K562 (cell line): Measurements from ENCODE around the gene CDK9. TPM values are rescaled to one million over a fixed set of nuclear protein-coding genes. Genes with fewer than 3 reads are reported as not detected.

Experiments used
- BHLHE40 ChIP-seq: IDR thresholded peaks from 2 replicates; pipeline ENCODE4 v1.6.1; 2011; ENCODE audit warnings: low read length, improper control_type of control experiment
- CEBPB ChIP-seq: fragments of 450-650 bp; IDR thresholded peaks from 2 replicates; pipeline ENCODE4 v1.6.1; 2016; ENCODE audit warnings: missing genetic modification characterization, missing compliant biosample characterization
- HMG20A ChIP-seq: fragments of 450-650 bp; formaldehyde crosslinking; conservative IDR thresholded peaks from 2 replicates; pipeline ENCODE4 v1.4.0; 2020; ENCODE audit warnings: mild to moderate bottlenecking, mixed read lengths
- JUND ChIP-seq, 2 experiments: IDR thresholded peaks; 2 replicates in 1 of 2; 3 replicates in 1 of 2; pipeline ENCODE4 v1.6.1; 2011; ENCODE audit warnings: borderline replicate concordance in 2 of 2, low read depth in 2 of 2, low read length in 2 of 2, improper control_type of control experiment in 1 of 2, missing biosample characterization in 1 of 2, missing genetic modification characterization in 1 of 2, missing genetic modification reagents in 1 of 2
- KAT7 ChIP-seq: sonication (generic); formaldehyde crosslinking; IDR thresholded peaks from 2 replicates; pipeline ENCODE4 v1.8.0; 2022; ENCODE audit warnings: missing genetic modification reagents, mild to moderate bottlenecking, borderline replicate concordance
- KDM2B ChIP-seq: fragments of 250-450 bp; sonication (Bioruptor Pico); IDR thresholded peaks from 2 replicates; pipeline ENCODE4 v1.8.0; 2021; ENCODE audit warnings: mild to moderate bottlenecking, moderate library complexity
- MBD2 ChIP-seq: sonication (generic); IDR thresholded peaks from 2 replicates; pipeline ENCODE4 v1.6.1; 2016; ENCODE audit warnings: low read depth, borderline replicate concordance
- RBBP5 ChIP-seq: fragments of 200-600 bp; sonication (generic); IDR thresholded peaks from 2 replicates; pipeline ENCODE4 v1.6.1; 2012; ENCODE audit warnings: borderline replicate concordance, mild to moderate bottlenecking, low read length, control low read depth, inconsistent platforms; ENCODE audit not compliant: insufficient read depth, poor library complexity, severe bottlenecking
- SAP30 ChIP-seq: fragments of 200-600 bp; sonication (generic); IDR thresholded peaks from 2 replicates; pipeline ENCODE4 v1.6.1; 2012; ENCODE audit warnings: borderline replicate concordance, low read depth, mild to moderate bottlenecking, moderate library complexity, low read length, control low read depth, inconsistent platforms; ENCODE audit not compliant: insufficient read depth, poor library complexity, severe bottlenecking
- SMARCC2 ChIP-seq: fragments of 450-650 bp; IDR thresholded peaks from 2 replicates; pipeline ENCODE4 v1.6.1; 2017; ENCODE audit warnings: antibody characterized with exemption, moderate library complexity, mild to moderate bottlenecking, low read depth
- SNIP1 ChIP-seq: fragments of 450-650 bp; IDR thresholded peaks from 2 replicates; pipeline ENCODE4 v1.7.1; 2017; ENCODE audit warnings: low read depth, mild to moderate bottlenecking
- ZNF133 ChIP-seq: fragments of 250-450 bp; sonication (Bioruptor Pico); IDR thresholded peaks from 2 replicates; pipeline ENCODE4 v1.4.0; 2020; ENCODE audit warnings: mild to moderate bottlenecking
- ZNF143 ChIP-seq: sonication (generic); formaldehyde crosslinking; IDR thresholded peaks from 2 replicates; pipeline ENCODE4 v1.9.0; 2022; ENCODE audit warnings: mild to moderate bottlenecking, missing genetic modification reagents
- ZNF165 ChIP-seq: fragments of 250-450 bp; sonication (Bioruptor Pico); IDR thresholded peaks from 2 replicates; pipeline ENCODE4 v1.4.0; 2020; ENCODE audit warnings: borderline replicate concordance
- polyA plus RNA-seq, 8 experiments: library from polyadenylated mRNA; depleted of rRNA in 4 of 8; stranded (reverse) in 5 of 8; unstranded in 3 of 8; fragments of >200 nt; fragmentation: Nextera tagmentation in 2 of 8; fragmentation: Illumina TruSeq in 1 of 8; extraction: Ambion mirVana in 2 of 8; extraction: Trizol in 1 of 8; gene quantifications; 2 replicates each; pipeline versions ENCODE4 v1.2.1 to v1.2.3, GENCODE V29; 2011 to 2014; ENCODE audit warnings: inconsistent platforms in 1 of 8, missing spikeins in 1 of 8
- total RNA-seq, 7 experiments: library from RNA; depleted of rRNA in 6 of 7; stranded (reverse); fragments of >200 nt in 6 of 7; fragmentation: Illumina TruSeq in 2 of 7; extraction: Trizol in 2 of 7; gene quantifications; 2 replicates each; pipeline versions ENCODE4 v1.2.1 to v1.2.3, GENCODE V29; 2011 to 2021; ENCODE audit warnings: low replicate concordance in 1 of 7
- TF ChIP-seq, protein P1 (sequence below): sonication (generic); formaldehyde crosslinking; IDR thresholded peaks from 2 replicates; pipeline ENCODE4 v1.9.0; 2022; ENCODE audit warnings: mild to moderate bottlenecking, missing genetic modification reagents
- TF ChIP-seq, protein P2 (sequence below), 2 experiments: fragments of 450-650 bp; IDR thresholded peaks; 2 replicates each; pipeline ENCODE4 v1.6.1; 2018; ENCODE audit warnings: mild to moderate bottlenecking in 2 of 2, low read depth in 1 of 2; ENCODE audit not compliant: partially characterized antibody in 2 of 2
- TF ChIP-seq, protein P3 (sequence below): fragments of 450-650 bp; formaldehyde crosslinking; IDR thresholded peaks from 2 replicates; pipeline ENCODE4 v1.4.0; 2022; ENCODE audit warnings: missing genetic modification characterization
- TF ChIP-seq, protein P4 (sequence below), 2 experiments: IDR thresholded peaks in 1 of 2; conservative IDR thresholded peaks in 1 of 2; 2 replicates each; pipeline ENCODE4 v1.6.1; 2016; ENCODE audit warnings: low read depth in 2 of 2, mild to moderate bottlenecking in 1 of 2, missing compliant biosample characterization in 1 of 2, missing genetic modification characterization in 1 of 2, moderate library complexity in 1 of 2

CDK9 gene
- total and polyA plus RNA-seq, 9 of the 15 experiments (the other 6 are each of a cell fraction or from before 2014, with no cell fraction given) = 4.2 to 78.6 (median 33.0) TPM

DNA sequence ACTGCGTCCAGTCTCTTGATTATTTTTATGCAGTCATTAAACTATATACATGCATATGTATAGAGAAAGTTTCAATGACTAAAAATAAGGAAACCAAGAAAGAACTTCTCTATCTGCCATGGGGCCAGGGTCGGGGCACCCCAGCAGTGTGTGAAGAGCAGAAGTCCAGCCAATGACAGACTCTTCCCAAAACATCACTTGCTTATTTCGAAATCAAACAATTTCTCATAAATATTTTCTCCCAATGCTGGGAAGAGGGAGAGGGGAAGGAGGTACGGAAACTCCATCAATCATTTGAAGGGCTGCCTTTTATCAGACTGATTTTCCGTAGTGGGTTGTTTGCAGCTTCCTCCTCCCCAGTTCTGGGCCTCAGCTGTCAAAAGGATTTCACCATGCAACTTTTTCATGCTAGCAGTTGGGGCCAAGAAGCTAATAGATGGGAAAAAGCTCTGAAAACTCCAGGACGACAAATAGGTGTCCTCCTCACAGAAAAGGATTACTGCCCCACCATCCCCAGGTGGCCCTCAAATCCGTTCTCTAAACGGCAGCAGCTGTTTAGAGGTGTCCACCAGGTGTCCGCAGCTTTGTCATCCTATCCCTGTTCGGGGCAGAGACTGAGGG lies 16.2 kb downstream of the CDK9 start (continued):
- peak; percentile 29; the same call in 1 of the 2 replicates for TF ChIP-seq BHLHE40
- TF ChIP-seq, protein P1, sequence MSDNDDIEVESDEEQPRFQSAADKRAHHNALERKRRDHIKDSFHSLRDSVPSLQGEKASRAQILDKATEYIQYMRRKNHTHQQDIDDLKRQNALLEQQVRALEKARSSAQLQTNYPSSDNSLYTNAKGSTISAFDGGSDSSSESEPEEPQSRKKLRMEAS = no peak
- TF ChIP-seq ZNF143 = no peak
- TF ChIP-seq JUND (IDR thresholded peaks at IDR 0.05; ENCODE audit: borderline replicate concordance, low read depth, low read length) = 0 out of 2 replicates have a peak, but pooled peaks have one; percentile 9
- no peak for TF ChIP-seq JUND (tag; IDR thresholded peaks at IDR 0.05; ENCODE audit: borderline replicate concordance, low read depth, low read length)
- TF ChIP-seq CEBPB (tag) = peak; percentile 68
- TF ChIP-seq, protein P2, sequence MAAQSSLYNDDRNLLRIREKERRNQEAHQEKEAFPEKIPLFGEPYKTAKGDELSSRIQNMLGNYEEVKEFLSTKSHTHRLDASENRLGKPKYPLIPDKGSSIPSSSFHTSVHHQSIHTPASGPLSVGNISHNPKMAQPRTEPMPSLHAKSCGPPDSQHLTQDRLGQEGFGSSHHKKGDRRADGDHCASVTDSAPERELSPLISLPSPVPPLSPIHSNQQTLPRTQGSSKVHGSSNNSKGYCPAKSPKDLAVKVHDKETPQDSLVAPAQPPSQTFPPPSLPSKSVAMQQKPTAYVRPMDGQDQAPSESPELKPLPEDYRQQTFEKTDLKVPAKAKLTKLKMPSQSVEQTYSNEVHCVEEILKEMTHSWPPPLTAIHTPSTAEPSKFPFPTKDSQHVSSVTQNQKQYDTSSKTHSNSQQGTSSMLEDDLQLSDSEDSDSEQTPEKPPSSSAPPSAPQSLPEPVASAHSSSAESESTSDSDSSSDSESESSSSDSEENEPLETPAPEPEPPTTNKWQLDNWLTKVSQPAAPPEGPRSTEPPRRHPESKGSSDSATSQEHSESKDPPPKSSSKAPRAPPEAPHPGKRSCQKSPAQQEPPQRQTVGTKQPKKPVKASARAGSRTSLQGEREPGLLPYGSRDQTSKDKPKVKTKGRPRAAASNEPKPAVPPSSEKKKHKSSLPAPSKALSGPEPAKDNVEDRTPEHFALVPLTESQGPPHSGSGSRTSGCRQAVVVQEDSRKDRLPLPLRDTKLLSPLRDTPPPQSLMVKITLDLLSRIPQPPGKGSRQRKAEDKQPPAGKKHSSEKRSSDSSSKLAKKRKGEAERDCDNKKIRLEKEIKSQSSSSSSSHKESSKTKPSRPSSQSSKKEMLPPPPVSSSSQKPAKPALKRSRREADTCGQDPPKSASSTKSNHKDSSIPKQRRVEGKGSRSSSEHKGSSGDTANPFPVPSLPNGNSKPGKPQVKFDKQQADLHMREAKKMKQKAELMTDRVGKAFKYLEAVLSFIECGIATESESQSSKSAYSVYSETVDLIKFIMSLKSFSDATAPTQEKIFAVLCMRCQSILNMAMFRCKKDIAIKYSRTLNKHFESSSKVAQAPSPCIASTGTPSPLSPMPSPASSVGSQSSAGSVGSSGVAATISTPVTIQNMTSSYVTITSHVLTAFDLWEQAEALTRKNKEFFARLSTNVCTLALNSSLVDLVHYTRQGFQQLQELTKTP (IDR thresholded peaks at IDR 0.05; ENCODE audit: low read depth in 1 of 2, partially characterized antibody in 2 of 2) = no peak
- TF ChIP-seq, protein P3, sequence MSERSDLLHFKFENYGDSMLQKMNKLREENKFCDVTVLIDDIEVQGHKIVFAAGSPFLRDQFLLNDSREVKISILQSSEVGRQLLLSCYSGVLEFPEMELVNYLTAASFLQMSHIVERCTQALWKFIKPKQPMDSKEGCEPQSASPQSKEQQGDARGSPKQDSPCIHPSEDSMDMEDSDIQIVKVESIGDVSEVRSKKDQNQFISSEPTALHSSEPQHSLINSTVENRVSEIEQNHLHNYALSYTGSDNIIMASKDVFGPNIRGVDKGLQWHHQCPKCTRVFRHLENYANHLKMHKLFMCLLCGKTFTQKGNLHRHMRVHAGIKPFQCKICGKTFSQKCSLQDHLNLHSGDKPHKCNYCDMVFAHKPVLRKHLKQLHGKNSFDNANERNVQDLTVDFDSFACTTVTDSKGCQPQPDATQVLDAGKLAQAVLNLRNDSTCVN (CRISPR knock-in tag) = no peak
- no peak for TF ChIP-seq HMG20A (CRISPR knock-in tag)
- TF ChIP-seq SNIP1 = no peak
- peak; percentile 31 for TF ChIP-seq SAP30
- no peak for TF ChIP-seq SMARCC2
- TF ChIP-seq KAT7 (CRISPR knock-in tag) = no peak
- no peak for TF ChIP-seq ZNF133 (CRISPR knock-in tag)
- TF ChIP-seq MBD2 = no peak
- no peak for TF ChIP-seq KDM2B (CRISPR knock-in tag)
- TF ChIP-seq, protein P4, sequence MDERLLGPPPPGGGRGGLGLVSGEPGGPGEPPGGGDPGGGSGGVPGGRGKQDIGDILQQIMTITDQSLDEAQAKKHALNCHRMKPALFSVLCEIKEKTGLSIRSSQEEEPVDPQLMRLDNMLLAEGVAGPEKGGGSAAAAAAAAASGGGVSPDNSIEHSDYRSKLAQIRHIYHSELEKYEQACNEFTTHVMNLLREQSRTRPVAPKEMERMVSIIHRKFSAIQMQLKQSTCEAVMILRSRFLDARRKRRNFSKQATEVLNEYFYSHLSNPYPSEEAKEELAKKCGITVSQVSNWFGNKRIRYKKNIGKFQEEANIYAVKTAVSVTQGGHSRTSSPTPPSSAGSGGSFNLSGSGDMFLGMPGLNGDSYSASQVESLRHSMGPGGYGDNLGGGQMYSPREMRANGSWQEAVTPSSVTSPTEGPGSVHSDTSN (CRISPR knock-in tag; IDR thresholded peaks at IDR 0.05; ENCODE audit: low read depth) = no peak
- TF ChIP-seq, protein P4 (tag; conservative IDR thresholded peaks at IDR 0.05; ENCODE audit: low read depth) = peak; percentile 39
- no peak for TF ChIP-seq ZNF165 (CRISPR knock-in tag)
- peak; percentile 8 for TF ChIP-seq RBBP5
